HG02973 (cell line): ENCODE measurements around the gene MED15.

ENCODE experiments used
- ATAC-seq: cut with Tn5 transposase; IDR thresholded peaks from one replicate; pipeline ENCODE4 v1.9.1; 2021; ENCODE audit warnings: moderate library complexity; ENCODE audit not compliant: unreplicated experiment

Gene MED15

DNA sequence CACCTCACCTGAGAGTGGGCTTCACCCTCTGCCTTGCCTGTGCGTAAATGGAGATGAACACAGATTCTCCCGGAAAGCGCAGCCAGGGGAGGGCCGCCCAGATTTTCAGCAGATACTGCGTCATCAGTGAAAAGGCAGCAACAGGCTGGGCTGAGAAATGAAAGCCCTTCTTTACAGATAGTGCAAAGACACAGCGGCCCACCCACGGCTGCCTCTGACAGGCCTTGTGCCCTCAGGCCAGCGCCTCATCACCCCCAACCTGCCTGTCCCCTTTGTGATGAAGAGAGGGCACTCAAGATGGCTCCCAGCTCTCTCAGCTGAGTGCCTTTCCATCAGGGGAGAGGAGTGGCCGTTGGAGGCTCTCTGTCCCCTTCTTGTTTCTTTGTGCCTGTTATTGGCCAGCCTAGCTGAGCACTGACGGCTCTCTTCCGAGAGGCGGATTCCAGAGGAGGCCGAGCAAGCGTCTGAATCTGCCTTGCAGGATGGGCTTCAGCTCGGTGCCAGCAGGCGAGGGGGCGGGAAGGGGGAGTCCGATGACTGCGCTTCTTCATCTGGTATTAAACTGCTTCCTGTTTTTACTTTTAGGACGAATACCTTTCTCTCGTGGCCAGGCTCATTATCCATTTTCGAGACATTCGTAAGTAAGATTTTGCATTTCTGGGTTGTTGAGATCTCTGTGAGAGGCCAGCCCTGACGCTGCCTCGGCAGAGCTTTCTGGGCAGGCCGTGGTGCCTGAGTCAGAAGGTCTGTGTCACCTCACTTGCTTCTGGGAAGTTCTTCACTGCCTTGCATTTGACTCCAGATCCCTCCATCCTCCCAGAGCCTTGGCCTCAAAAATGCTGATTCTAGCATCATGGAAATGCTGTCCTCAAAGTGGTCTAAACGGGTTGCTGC, 43.7 kb downstream of the MED15 start:
- no peak for ATAC-seq

DNA sequence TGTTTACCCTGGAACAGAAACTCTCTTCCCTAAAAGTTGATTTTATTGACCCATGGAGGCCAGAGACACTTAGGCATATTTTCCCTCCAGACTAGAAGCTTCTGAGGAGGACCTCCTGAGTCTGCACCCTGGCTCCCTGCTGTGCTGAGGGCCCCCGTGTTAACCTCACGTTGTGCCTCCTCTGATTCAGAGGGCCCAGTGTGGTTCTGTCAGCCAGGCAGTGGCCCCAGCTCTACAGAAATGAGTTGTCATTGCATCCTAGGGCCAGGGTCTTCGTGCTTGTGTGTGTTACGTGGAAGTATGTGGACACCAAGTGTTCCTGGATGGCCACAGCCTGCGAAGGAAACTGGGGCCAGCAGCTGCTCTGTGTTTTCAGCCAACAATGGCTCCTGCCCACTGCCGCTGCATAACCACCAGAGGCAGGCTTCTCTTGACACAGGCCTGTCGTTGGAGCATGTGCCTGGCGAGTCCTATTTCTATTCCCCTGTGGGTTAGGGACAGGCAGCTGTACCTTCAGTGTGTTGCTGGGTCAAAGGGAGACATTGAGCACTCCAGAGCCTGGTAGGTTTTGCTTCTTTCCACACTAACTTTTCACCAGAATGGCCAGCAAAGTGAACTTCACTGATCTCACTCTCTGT, 44.5 kb downstream of the MED15 start:
- no peak for ATAC-seq

DNA sequence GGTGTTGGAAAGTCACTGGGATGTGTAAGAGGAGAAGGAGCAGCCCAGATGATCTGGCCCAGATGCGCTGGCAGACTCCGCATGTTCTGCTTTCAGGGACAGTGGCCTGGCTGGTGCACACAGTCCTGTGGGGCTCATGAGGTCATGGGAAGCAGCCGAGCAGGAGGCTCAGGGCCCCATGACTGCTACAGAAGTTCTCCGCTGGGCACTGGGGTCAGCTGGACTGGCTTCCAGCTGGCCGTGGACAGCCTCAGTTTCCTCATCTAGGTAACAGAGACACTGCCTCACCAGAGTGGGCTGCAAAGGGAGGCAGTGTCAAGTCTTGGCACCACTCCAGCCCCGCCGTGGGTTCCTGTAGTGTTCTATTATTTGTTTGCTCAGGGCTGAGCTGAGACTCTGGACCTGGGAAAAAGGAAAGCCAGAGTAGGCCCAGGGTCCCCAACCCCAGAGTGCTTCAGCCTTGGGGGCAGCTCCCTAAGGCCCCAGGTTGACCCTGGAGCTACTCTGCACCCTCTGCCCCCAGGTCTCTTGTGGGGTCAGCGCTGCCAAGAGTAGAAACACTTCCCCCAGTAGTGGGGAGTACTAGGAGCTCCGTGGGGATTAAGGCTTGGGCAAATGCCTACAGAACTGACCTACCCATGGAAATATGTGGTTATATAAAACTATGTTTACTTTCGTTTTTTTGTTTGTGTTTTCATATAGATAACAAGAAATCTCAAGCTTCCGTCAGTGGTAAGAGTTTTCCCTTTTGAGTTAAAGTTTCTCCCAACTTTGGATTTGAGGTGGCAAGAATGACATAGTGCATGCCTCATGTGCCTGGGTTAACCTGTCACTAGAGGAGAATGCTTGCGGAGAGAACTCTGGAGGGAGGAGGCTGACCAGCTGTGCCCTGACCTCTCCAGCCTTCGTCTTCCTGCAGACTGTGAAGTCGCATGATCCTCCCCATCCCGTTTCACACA, 45.3 kb downstream of the MED15 start:
- no peak for ATAC-seq

DNA sequence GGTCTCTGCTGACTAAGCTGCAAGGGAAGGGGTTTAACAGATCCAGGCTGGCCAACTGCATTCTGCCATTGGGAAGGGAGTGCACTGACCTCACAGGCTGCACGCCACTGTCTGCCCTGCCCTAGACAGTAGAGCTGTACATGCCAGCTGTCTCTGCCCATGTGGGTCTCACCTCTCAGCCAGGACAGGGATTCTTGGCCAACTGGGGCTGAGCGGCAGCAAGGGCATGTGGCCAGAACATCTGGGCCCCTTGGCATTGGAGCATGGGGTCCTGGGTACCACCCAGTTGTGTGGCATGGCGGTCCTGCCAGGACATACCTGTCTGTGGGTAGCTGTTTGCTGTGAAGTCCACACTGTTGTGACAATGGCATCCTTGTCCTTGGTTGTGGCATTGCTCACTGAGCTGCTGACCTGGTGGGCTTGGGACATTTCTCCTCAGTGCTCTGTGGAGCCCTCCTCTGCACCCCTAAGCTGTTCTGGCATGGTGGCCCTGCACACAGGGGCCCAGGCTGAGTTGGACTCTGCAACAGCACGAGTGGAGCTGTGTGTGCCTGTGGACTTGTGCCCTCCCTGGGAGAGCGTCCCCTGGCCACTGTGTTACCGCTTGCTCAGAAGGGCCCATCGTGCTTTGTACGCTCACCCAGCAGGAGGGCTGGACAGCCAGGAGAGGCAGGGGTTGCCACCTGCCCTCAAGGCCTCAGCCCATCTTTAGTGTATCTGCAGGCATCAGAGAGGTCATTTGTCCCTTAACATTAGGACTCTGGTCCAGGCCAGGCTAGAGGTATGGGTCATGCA, 46.7 kb downstream of the MED15 start:
- no peak for ATAC-seq

DNA sequence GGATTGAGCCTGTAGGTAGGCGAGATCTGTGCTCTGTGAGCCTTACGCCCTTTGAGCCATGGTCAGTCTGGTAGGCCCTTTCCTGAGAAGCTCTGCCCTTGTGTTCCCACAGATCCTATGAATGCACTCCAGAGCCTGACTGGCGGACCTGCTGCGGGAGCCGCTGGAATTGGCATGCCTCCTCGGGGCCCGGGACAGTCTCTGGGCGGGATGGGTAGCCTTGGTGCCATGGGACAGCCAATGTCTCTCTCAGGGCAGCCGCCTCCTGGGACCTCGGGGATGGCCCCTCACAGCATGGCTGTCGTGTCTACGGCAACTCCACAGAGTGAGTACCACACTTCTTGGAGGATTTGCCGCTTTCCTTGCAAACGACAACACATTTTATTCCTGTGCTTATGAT, 47.4 kb downstream of the MED15 start:
- ATAC-seq: no peak

DNA sequence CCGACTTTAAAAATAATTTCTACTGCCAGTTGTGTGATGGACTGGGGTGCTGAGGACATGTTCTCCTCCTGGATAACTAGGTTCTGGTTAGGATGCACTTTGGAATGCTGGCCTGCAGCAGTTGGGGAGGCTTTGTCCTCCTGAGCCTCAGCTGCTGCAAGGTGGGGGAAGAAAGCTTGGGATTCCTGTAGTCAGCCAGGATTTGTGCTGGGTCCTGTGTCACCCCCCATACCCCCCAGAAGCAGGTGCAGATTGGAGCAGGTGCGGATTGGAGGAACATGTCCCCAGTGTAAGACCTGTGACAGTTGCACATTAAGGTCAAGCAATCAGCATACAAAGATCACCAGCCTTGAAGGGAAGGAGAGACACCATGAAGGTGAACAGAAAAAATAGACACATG, 51.1 kb downstream of the MED15 start:
- no peak for ATAC-seq

DNA sequence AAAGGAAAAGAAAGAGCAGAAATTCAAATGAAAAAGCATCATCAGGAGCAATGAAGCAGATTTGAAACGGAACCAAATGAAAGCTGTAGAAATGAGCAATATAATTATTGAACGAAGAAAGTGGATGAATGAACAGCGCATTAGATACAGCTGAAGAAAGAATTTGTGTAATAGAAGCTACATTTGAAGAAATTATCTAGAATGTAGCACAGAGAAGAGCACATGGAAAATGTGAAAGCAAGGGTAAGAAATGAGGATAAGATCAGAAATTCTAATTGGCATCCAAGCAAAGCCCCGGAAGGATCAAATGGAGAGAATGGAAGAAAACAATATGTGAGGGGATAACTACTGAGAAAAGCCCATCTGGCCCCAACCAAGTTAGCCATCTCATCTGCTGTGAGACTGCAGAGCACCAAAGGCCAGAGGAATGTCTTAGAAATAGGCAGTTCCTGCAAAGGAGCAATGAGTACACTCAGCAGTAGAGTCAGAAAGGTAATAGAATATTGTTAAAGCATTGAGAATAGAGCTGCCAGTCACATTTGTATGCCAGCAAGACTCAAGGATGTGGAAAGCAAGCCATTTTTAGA, 51.9 kb downstream of the MED15 start:
- ATAC-seq: no peak

DNA sequence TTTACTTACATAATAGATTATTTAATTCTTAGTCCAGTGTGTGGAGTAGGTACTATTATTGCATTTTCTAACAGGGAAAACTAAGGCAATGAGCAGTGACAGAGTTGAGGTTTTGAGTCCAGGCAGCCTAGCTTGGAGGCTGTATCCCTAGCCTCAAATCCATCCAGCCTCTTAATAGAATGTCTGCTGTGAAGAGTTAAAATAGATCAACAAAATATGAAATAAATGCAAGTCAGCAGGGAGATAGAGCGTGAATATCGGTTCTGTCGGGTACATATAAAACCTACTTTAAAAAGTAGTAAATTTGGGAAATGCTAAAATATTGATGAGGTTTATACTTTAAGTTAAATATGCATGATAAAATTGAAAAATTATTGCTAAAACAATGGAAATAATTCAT, 53.3 kb downstream of the MED15 start:
- ATAC-seq: no peak

DNA sequence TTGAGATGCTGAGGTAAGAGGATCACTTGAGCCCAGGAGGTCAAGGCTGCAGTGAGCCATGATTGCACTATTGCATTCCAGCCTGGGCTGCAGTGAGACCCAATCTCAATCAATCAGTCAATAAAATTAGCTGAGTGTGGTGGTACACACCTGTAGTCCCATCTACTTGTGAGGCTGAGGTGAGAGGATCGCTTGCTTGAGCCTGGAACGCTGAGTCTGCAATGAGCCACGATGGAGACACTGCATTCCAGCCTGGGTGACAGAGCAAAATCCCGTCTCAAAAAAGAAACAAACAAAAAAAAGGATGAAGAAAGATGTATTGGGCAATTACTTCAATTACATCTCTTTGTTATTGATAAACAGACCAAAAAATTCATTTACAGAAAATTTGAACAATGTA, 54.5 kb downstream of the MED15 start:
- no peak for ATAC-seq

DNA sequence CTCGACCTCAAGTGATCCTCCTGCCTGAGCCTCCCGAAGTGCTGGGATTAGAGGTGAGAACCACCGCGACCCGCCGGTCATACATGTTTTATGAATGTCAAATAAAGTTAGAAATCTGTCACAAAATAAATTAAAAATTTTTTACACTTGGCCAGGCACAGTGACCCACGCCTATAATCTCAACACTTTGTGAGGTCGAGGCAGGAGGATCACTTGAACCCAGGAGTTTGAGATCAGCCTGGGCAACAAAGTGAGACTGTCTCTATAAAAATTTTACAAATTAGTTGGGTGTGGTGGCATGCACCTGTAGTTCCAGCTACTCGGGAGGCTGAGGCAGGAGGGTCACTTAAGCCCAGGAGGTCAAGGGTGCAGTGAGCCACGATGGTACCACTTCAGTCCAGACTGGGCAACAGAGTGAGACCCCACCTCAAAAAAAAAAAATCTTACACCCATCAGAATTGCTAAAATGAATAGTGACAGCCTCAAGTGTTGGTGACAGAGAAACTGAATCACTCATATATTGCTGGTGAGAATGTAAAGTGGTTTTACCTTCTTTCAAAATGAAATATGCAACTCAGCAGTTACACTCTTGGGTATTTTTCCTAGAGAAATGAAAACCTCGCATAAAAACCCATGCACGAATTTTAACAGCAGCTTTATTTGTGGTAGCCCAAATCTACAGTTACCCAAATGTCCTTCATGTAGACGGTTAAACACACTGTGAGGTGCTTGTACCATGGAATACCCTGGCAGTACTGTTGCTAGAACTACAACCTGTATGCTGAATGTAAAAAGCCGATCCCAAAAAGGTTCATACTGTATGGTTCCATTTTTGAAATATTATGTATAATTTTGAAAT, 55.4 kb downstream of the MED15 start:
- no peak for ATAC-seq

DNA sequence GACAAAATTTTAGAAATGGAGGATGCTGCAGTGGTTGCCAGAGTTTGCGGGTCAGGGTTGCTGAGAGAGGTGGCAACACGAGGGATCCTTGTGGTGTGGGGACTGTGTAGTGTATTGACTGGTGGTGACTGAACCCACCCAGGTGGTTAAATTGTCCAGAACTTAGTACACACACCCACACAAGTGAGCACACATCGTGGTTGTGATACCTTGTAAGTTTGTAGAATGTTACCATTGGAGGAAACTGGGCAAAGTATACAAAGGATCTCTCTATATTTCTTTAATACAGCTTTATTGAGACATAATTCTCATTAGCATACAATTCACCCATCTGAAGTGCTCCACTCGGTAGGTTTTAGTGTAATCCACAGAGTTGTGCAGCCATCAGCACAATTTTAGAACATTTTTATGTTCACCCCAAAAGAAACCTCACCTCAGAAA, 56.1 kb downstream of the MED15 start:
- no peak for ATAC-seq

DNA sequence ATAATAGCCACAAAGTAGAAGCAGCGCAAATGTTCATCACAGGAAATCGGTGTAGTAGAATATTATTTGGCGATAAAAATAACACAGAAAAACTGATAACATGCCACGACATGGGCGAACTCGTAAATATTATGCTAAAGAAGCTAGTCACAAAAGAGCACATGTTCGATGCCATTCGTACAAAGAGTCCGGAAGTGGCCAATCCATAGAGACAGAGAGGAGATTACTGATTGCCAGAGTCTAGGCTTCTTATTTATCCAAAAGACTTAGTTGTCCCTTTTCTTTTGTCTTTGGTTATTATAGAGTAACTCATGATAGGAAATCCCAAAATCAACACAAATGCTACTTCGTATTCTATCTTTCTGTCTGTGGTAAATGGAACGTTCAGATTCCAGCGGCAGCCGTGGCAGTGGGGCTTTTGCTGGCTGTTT, 56.5 kb downstream of the MED15 start:
- ATAC-seq: no peak

DNA sequence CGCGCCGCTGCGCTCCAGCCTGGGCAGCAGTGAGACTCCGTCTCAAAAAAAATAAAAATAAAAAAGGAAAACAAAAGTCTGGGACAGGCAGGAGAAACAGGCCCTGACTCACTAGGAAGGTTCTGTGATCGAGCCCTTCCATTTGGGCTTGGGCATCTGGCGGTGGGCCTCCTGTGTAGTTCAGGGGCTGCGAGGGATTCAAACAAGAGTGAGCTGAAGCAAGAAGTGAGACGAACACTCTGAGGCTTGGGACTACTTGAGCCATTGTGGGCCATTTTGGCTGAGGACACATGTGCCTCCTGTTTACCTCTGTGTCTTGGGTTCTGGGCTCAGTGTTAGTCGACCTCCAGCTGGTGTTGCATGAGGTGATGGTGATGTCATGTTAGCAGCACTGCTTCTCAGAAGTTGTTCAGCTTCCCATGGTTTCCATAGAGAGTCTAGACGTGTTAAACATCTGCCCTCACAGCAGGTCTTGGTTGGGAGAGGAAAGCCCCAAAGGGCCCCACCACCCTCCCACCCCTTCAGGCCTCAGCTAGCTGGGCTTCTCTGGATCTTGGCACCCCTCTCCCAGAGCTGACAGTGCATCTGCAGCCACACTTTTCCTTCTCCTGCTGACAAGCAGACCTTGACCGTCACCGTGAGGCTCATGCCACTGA, 57.8 kb downstream of the MED15 start:
- ATAC-seq: no peak

DNA sequence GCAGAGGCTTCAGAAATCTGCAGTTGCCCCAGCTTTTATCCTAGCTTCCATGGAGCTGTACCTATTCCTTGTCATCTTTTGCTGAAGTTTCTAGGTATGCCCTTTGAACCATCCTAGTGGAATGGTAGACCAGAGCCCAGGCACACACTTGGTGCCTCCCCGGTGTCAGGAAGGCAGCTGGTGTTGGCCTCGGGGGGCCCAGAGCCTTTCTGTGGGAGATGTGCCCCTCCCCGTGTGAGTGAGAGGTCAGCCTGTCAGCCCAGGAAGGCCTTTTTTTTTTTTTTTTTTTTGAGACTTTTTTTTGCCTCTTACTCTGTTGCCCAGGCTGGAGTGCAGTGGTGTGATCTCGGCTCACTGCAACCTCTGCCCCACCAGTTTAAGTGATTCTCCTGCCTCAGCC, 58.4 kb downstream of the MED15 start:
- no peak for ATAC-seq

DNA sequence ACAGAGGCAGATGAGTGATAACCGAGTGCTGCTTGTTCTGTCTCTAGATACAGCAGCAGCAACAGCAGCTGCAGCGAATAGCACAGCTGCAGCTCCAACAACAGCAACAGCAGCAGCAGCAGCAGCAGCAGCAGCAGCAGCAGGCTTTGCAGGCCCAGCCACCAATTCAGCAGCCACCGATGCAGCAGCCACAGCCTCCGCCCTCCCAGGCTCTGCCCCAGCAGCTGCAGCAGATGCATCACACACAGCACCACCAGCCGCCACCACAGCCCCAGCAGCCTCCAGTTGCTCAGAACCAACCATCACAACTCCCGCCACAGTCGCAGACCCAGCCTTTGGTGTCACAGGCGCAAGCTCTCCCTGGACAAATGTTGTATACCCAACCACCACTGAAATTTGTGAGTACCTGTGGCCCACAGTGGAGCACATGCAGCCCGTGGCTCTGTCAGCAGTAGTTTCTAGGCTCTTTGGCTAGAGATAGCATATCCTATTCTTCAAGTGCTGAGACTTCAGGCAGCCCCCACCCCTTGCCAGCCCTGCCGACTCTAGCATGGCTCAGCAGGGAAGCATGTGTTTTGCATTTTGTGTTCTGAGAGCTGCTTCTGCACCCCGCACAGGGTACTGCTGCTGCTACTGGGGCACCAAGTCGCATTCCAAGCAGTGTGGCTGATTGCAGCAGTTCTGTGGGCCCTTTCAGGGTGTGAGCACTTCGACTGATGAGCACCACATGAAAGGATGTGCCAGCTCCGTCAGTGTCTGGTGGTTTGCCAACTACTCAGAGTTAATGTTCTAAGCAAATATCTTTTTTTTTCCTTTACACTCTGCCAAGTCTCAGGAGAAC, 59.2 kb downstream of the MED15 start:
- no peak for ATAC-seq

DNA sequence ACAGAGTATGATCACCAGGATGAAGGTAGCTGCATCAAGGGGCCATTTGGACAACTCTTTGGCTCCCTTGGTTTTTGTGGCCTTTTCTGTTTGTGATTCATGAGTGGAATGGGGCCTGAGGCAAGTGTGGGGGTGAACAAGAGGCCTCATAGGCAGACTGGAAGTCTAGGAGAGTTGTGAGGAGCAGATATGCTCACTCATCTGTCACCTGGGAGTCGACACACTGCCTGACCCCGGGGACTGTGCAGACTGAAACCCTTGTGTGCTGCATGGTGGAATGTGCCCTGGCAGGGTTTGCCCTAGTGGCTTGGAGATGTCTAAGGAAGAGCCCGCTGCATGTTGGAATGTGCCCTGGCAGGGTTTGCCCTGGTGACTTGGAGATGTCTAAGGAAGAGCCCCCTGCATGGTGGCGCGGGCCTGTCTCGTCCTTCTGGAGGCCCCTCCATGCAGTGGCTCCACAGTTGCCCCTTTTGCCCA, 60.0 kb downstream of the MED15 start:
- no peak for ATAC-seq

DNA sequence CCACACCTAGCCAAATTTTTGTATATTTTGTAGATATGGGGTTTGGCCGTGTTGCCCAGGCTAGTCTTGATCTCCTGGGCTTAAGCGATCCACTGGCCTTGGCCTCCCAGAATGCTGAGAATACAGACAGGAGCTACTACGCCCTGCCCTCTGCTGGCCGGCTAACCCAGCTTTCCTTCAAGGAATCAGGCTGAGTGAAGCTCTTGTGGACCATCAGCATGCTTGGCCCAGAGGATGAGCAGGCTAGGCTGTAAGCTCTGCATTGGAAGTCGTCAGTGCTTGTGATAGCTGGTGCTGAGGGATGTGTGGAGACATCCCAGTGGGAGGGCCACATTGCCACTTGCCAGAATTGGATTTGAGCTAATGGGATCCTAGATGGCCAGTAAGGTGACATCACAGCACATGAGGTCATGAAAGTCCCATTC, 60.6 kb downstream of the MED15 start:
- no peak for ATAC-seq
